KMS-11 (cell line): ENCODE results near the gene PTGIS.

Source experiments
- H2AFZ ChIP-seq: fragments of 200-600 bp; sonication (generic); 2 replicates; pipeline ENCODE4 v1.6.1; 2016; ENCODE audit warnings: antibody characterized with exemption, mixed run types, low read depth
- H3K27ac ChIP-seq: fragments of 200-600 bp; sonication (generic); 2 replicates; pipeline ENCODE4 v1.6.1; 2016; ENCODE audit warnings: mild to moderate bottlenecking, mixed run types
- H3K27me3 ChIP-seq: fragments of 200-600 bp; sonication (generic); 2 replicates; pipeline ENCODE4 v1.6.1; 2017; ENCODE audit warnings: mild to moderate bottlenecking, low read depth, mixed run types, moderate library complexity; ENCODE audit not compliant: insufficient read depth
- H3K36me3 ChIP-seq: fragments of 200-600 bp; sonication (generic); 2 replicates; pipeline ENCODE4 v1.6.1; 2017; ENCODE audit warnings: mild to moderate bottlenecking, mixed run types; ENCODE audit not compliant: insufficient read depth
- H3K4me1 ChIP-seq: fragments of 200-600 bp; sonication (generic); 2 replicates; pipeline ENCODE4 v1.6.1; 2016; ENCODE audit warnings: mild to moderate bottlenecking, low read depth, mixed run types; ENCODE audit not compliant: poor library complexity, severe bottlenecking
- H3K4me2 ChIP-seq: fragments of 200-600 bp; sonication (generic); 2 replicates; pipeline ENCODE4 v1.7.0; 2016; ENCODE audit warnings: mild to moderate bottlenecking, mixed run types
- H3K4me3 ChIP-seq: fragments of 200-600 bp; sonication (generic); IDR thresholded peaks from 2 replicates; pipeline ENCODE4 v1.6.1; 2017; ENCODE audit warnings: low read depth, low read length, mixed read lengths; ENCODE audit not compliant: insufficient read depth
- H3K79me2 ChIP-seq: fragments of 200-600 bp; sonication (generic); 2 replicates; pipeline ENCODE4 v1.6.1; 2016; ENCODE audit warnings: low read depth, mixed run types; ENCODE audit not compliant: insufficient read depth
- H3K9ac ChIP-seq: fragments of 200-600 bp; sonication (generic); 2 replicates; pipeline ENCODE4 v1.6.1; 2016; ENCODE audit warnings: mild to moderate bottlenecking, mixed run types
- H4K20me1 ChIP-seq: fragments of 200-600 bp; sonication (generic); 2 replicates; pipeline ENCODE4 v1.6.1; 2016; ENCODE audit warnings: mild to moderate bottlenecking, mixed run types; ENCODE audit not compliant: insufficient read depth
- CTCF ChIP-seq: fragments of 200-600 bp; sonication (generic); conservative IDR thresholded peaks from 2 replicates; pipeline ENCODE4 v1.6.1; 2017; ENCODE audit warnings: low read depth, mild to moderate bottlenecking, antibody characterized with exemption, low read length, moderate library complexity, mixed read lengths

PTGIS gene

GRCh38 chr20:49560646-49561045, 7.3 kb downstream of the PTGIS start:
- Histone ChIP-seq H3K36me3 (no peaks in the 10 kb centered on the region), H3K27ac (no peak overlapping the region), H3K4me2 (no peak overlapping the region), H3K4me3 (no peak overlapping the region), H3K4me1 (no peaks in the 10 kb centered on the region), H2AFZ (no peak overlapping the region), H3K79me2 (no peaks in the 10 kb centered on the region), H4K20me1 (no peaks in the 10 kb centered on the region), H3K9ac (no peak overlapping the region), H3K27me3 (no peaks in the 10 kb centered on the region; the same call in 1 of the 2 replicates)
- no peak for TF ChIP-seq CTCF

- H3K27ac ChIP-seq: no peak overlapping the region
- H3K4me1 ChIP-seq: no peaks in the 10 kb centered on the region
- no peaks in the 10 kb centered on the region; the same call in 1 of the 2 replicates for H3K27me3 ChIP-seq
- TF ChIP-seq CTCF: no peak
- H3K4me3 ChIP-seq: no peak overlapping the region
- no peak overlapping the region for H3K9ac ChIP-seq
- no peak overlapping the region for H3K4me2 ChIP-seq
- H4K20me1 ChIP-seq: no peaks in the 10 kb centered on the region
- H3K36me3 ChIP-seq: no peaks in the 10 kb centered on the region
- H3K79me2 ChIP-seq: no peaks in the 10 kb centered on the region
- H2AFZ ChIP-seq: no peak overlapping the region
Observed at GRCh38 chr20:49560186-49560585, 7.8 kb downstream of the PTGIS start.

- Histone ChIP-seq H3K79me2 (no peaks in the 10 kb centered on the region), H3K27ac (no peak overlapping the region), H3K36me3 (no peaks in the 10 kb centered on the region), H3K4me3 (no peak overlapping the region), H3K27me3 (no peaks in the 10 kb centered on the region), H3K4me2 (no peak overlapping the region), H3K4me1 (no peaks in the 10 kb centered on the region), H3K9ac (no peak overlapping the region), H4K20me1 (no peaks in the 10 kb centered on the region), H2AFZ (no peak overlapping the region)
- no peak for TF ChIP-seq CTCF
Observed at GRCh38 chr20:49559411-49560081, 8.4 kb downstream of the PTGIS start.

- H3K4me1 ChIP-seq: no peaks in the 10 kb centered on the region
- H3K4me2 ChIP-seq: no peak overlapping the region
- no peak overlapping the region for H3K4me3 ChIP-seq
- no peak overlapping the region for H3K27ac ChIP-seq
- H3K27me3 ChIP-seq: no peaks in the 10 kb centered on the region
- no peaks in the 10 kb centered on the region for H3K36me3 ChIP-seq
- H3K79me2 ChIP-seq: no peaks in the 10 kb centered on the region
- no peak for TF ChIP-seq CTCF
- no peaks in the 10 kb centered on the region for H4K20me1 ChIP-seq
- H3K9ac ChIP-seq: no peak overlapping the region
- no peak overlapping the region for H2AFZ ChIP-seq
Observed at GRCh38 chr20:49558826-49559225, 9.1 kb downstream of the PTGIS start.
